ENCODE data around the gene RALA. TPM values are rescaled to one million over a fixed set of nuclear protein-coding genes. Genes with fewer than 3 reads are reported as not detected.

Gene RALA
- total RNA-seq, 1 donor from 2014 or later = 59.5 TPM

- Histone ChIP-seq H3K4me3 (no peak overlapping the region), H3K9ac (no peak overlapping the region), H3F3A (ENCODE audit: low read depth) (no peaks in the 10 kb centered on the region), H3K4me2 (no peak overlapping the region), H3K9me3 (ENCODE audit: low read depth) (no peaks in the 10 kb centered on the region), H2AFZ (replicated peaks) (no peak overlapping the region), H3K36me3 (peaks cover 2% of the 10 kb centered on the region), H4K20me1 (ENCODE audit: low read depth) (no peaks in the 10 kb centered on the region), H3K4me1 (peaks cover 7% of the 10 kb centered on the region), H3K27me3 (no peaks in the 10 kb centered on the region), H3K27ac (no peak overlapping the region), H3K79me2 (ENCODE audit: low read depth) (no peaks in the 10 kb centered on the region)
- no peaks in the 10 kb centered on the region for H3K27me3 Mint-ChIP-seq (ENCODE audit: insufficient read depth, low read depth)
- DNase-seq (ENCODE audit: low spot score) = no peak
- H3K27ac Mint-ChIP-seq = no peak overlapping the region
- no peaks in the 10 kb centered on the region for H3K4me1 Mint-ChIP-seq
- peaks cover 31% of the 10 kb centered on the region for H3K36me3 Mint-ChIP-seq
- no peaks in the 10 kb centered on the region for H3K9me3 Mint-ChIP-seq
- H3K4me3 Mint-ChIP-seq = no peak overlapping the region
- TF ChIP-seq EZH2 (IDR thresholded peaks at IDR 0.05) = no peak
- no peak for TF ChIP-seq CTCF (IDR thresholded peaks at IDR 0.05)
- TF ChIP-seq EZH2phosphoT487 (IDR thresholded peaks at IDR 0.05) = no peak
Observed at GRCh38 chr7:39700165-39700564, 76.8 kb downstream of the RALA start.

DNA sequence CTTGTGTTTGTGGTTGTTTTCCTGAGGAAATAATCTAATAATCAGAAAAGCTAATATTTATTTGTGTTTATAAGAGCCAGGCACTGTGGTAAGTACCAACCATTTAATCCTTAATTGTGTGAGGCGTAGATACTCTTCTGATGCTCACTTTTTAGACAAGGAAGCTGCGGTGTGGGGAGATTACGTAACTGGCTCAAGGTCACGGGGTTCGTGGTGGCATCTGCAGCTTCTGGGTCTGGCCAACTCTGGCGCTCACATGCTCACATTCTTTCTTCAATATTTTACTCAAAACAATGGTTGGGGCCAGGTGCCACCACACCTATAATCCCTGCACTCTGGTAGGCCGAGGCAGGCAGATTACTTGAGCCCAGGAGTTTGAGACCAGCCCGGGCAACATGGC lies 77.6 kb downstream of the RALA start:
- Mint-ChIP-seq H3K4me1 (no peaks in the 10 kb centered on the region), H3K4me3 (no peak overlapping the region), H3K9me3 (no peaks in the 10 kb centered on the region), H3K36me3 (peaks cover 31% of the 10 kb centered on the region), H3K27ac (no peak overlapping the region), H3K27me3 (ENCODE audit: insufficient read depth, low read depth) (no peaks in the 10 kb centered on the region)
- Histone ChIP-seq H4K20me1 (ENCODE audit: low read depth) (no peaks in the 10 kb centered on the region), H3K9ac (no peak overlapping the region), H3K27me3 (no peaks in the 10 kb centered on the region), H3F3A (ENCODE audit: low read depth) (no peaks in the 10 kb centered on the region), H3K9me3 (ENCODE audit: low read depth) (no peaks in the 10 kb centered on the region), H3K4me2 (no peak overlapping the region), H3K79me2 (ENCODE audit: low read depth) (no peaks in the 10 kb centered on the region), H3K4me1 (peaks cover 7% of the 10 kb centered on the region), H3K4me3 (no peak overlapping the region), H2AFZ (replicated peaks) (no peak overlapping the region), H3K27ac (no peak overlapping the region), H3K36me3 (peaks cover 3% of the 10 kb centered on the region)
- TF ChIP-seq EZH2 (IDR thresholded peaks at IDR 0.05) (no peak), EZH2phosphoT487 (IDR thresholded peaks at IDR 0.05) (no peak), CTCF (IDR thresholded peaks at IDR 0.05) (no peak)
- no peak for DNase-seq (ENCODE audit: low spot score)

DNA sequence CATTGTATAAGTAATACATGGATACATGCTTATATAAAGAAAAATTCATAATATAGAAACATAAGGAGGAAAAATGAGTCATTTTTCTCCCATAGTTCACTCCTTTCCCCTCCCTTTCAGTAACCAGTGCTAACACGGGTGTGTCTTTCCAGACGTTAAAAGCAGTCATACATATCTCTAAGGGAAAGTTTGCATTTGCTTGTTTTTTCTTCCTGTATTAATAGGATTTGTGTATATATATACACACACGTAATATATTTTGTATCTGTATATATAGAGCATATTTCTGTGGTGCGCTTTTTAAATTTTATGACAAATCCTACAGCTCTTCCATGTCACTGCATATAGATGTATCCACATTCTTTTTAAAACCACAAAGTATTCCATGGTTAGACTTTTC lies 78.8 kb downstream of the RALA start:
- H4K20me1 ChIP-seq (ENCODE audit: low read depth) = no peaks in the 10 kb centered on the region
- peaks cover 29% of the 10 kb centered on the region for H3K36me3 Mint-ChIP-seq

More for the DNA sequence above, 78.8 kb downstream of the RALA start:
- no peak overlapping the region for H3K27ac Mint-ChIP-seq
- TF ChIP-seq EZH2phosphoT487 (IDR thresholded peaks at IDR 0.05) (no peak), CTCF (IDR thresholded peaks at IDR 0.05) (no peak), EZH2 (IDR thresholded peaks at IDR 0.05) (no peak)
- no peak overlapping the region for H3K9ac ChIP-seq
- H3K27me3 Mint-ChIP-seq (ENCODE audit: insufficient read depth, low read depth) = no peaks in the 10 kb centered on the region
- H3K4me3 Mint-ChIP-seq = no peak overlapping the region
- no peaks in the 10 kb centered on the region for H3F3A ChIP-seq (ENCODE audit: low read depth)
- H3K36me3 ChIP-seq = peaks cover 8% of the 10 kb centered on the region
- H3K27ac ChIP-seq = no peak overlapping the region
- no peak overlapping the region for H3K4me3 ChIP-seq
- no peak for DNase-seq (ENCODE audit: low spot score)
- no peaks in the 10 kb centered on the region for H3K9me3 Mint-ChIP-seq
- H3K4me1 Mint-ChIP-seq = no peaks in the 10 kb centered on the region
- peaks cover 1% of the 10 kb centered on the region for H3K4me1 ChIP-seq
- H3K27me3 ChIP-seq = no peaks in the 10 kb centered on the region
- H2AFZ ChIP-seq (replicated peaks) = no peak overlapping the region
- H3K9me3 ChIP-seq (ENCODE audit: low read depth) = no peaks in the 10 kb centered on the region
- H3K79me2 ChIP-seq (ENCODE audit: low read depth) = no peaks in the 10 kb centered on the region
- no peak overlapping the region for H3K4me2 ChIP-seq
